GM18951 (cell line): Measurements from ENCODE around the gene CALHM4.

Experiments
- POLR2A ChIP-seq: IDR thresholded peaks from 4 replicates; pipeline ENCODE4 v1.6.1; 2011; ENCODE audit warnings: mild to moderate bottlenecking; ENCODE audit not compliant: insufficient read length, insufficient read depth; ENCODE audit errors: extremely low read depth
- in situ Hi-C: fragments of 300-500 bp; cut with MboI; formaldehyde crosslinking; loops from one replicate; pipeline ENCODE4 v1.12.0; 2022; ENCODE audit warnings: low sequenced_read_pairs, mixed read lengths, inconsistent platforms; ENCODE audit not compliant: unreplicated experiment

Gene CALHM4

DNA sequence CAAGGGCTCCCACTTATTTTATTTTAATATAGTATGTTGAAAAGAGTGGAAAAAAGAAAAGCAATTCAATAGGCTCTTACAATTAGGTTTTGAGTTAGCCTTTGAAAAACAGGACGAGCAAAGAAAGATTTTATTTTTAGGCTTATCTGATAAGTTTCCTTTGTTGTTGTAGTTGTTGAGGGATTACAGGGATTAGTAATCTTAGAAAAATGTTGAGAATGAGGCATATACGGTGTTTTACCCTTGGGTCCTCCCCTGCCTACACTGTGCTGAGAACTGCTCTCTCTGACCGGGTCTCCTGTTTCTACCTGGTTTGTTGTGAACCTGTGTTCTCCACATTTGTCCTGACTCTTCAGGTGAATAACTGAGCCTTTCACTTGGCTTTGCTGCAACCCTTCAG is 24.8 kb upstream of the CALHM4 start:
- in situ Hi-C loops, result no loop called here
- no peak for TF ChIP-seq POLR2A

DNA sequence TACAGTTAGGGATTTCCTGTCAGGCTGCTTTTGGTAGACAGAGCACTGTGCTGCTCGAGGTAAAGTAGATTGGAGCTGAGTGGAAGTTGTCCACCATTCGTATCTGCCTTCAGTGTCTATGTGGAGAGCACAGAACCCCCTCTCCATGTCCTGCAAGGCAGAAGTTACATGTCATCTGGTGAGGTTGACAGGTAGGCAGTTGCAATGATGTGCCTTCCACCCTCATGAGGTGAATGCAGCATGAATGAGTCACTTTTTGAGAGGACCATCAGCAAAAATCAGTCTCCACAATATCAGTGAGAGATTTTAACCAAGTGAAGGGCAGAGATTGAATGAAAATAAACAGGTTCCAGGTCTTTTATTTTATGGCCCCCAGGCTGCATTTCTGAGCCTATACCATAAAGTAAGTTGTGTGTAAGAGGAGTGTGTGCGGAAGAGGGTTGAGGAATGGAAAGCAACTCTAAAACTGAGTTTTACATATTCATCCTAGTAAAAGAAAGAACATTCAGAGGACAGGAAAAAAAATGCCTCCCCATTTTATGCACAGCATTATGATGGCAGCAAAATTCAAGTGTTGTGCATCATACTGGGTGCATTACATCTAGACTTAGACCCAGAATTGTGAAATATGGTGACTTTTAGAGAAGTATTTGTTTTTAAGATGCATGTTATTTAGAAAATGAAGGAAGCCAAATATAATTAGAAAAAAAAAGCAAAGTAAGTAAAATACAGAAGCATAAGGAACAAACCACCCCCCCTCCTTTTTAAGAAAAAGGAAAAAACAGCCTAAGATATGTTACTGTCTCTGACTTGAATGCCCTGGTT is 23.9 kb upstream of the CALHM4 start:
- in situ Hi-C loops, result loop anchor here (10.0 kb wide), 1 partner anchor 235 kb away; no protein-coding TSS in a partner anchor
- TF ChIP-seq POLR2A, result no peak

- in situ Hi-C loops, result loop anchor here (10.0 kb wide), 1 partner anchor 236 kb away; no protein-coding TSS in a partner anchor
- no peak for TF ChIP-seq POLR2A
Measured at GRCh38 chr6:116530436-116530835, 23.1 kb upstream of the CALHM4 start.

- in situ Hi-C loops, result loop anchor here (10.0 kb wide), 1 partner anchor 237 kb away; no protein-coding TSS in a partner anchor
- no peak for TF ChIP-seq POLR2A
Measured at GRCh38 chr6:116531675-116532570, 21.6 kb upstream of the CALHM4 start.

- in situ Hi-C loops, result loop anchor here (10.0 kb wide), 1 partner anchor 239 kb away; no protein-coding TSS in a partner anchor
- TF ChIP-seq POLR2A, result no peak
Measured at GRCh38 chr6:116533233-116533957, 20.2 kb upstream of the CALHM4 start.

DNA sequence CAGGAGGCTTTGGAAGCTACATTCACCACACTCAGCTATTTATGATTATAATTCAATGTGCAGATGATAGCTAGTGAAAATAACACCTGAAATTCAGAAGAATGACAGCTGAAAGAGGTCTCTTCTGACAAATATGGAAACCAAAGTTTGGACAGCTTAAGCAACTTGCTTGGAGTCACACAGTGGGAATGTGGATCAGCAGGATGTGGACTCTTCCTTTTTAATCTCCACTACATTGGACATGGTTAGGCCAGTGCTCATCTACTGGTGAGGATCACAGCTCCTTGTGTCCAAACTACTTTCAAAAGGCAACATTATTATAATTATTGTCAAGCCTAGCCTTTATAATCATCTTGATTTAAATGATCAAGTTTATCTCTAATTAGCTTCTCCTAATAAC is 18.4 kb upstream of the CALHM4 start:
- in situ Hi-C loops, result loop anchor here (10.0 kb wide), 1 partner anchor 240 kb away; no protein-coding TSS in a partner anchor
- TF ChIP-seq POLR2A, result no peak

- no peak for TF ChIP-seq POLR2A
- in situ Hi-C loops, result loop anchor here (10.0 kb wide), 1 partner anchor 241 kb away; no protein-coding TSS in a partner anchor
Measured at GRCh38 chr6:116536216-116536621, 17.3 kb upstream of the CALHM4 start.

DNA sequence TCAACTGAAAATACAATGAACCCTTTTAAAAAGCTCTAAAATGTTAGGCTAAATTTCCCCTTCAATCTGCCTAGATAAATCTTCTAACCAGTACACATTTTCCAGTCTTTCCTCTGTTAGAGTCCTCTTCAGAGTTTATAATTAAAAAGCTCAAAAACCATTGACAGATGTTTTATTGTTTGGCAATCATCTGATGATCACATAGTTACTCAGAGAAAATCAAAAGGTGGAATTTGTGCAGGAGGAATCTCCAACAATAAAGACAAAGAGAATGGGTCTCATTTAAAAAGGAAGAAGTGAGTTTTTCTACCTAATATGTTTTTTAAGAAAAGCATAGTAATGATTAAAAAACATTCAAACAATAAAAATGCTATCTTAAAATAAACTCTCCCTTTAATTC is 11.1 kb upstream of the CALHM4 start:
- TF ChIP-seq POLR2A, result no peak
- in situ Hi-C loops, result no loop called here

- in situ Hi-C loops, result no loop called here
- TF ChIP-seq POLR2A, result no peak
Measured at GRCh38 chr6:116543149-116543548, 10.4 kb upstream of the CALHM4 start.

DNA sequence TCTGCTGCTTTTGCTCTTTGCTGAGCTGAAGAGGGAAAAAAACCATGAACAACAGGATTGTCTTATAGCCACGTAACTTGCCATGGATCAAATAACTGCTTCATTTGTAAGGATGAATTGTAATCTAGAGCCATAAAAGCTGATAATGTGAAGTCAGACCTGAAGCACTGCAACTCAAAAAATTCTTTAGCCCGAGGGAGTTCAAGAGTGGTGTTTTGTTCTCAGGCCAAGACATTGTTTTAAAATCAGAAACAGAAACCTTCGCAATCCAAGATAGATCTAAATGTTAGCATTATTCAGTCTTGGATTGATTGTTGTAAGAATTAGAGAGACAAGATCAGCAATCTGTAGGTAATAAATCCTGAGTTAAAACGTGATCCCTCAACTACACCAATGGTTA is 7.9 kb upstream of the CALHM4 start, which contains the start of gene TRAPPC3L:
TSS of gene TRAPPC3L (minus strand) at position 34 of the 400 bp plus-strand sequence. CDS start 170 bp downstream, outside the sequence.
- in situ Hi-C loops, result no loop called here
- TF ChIP-seq POLR2A, result no peak

DNA sequence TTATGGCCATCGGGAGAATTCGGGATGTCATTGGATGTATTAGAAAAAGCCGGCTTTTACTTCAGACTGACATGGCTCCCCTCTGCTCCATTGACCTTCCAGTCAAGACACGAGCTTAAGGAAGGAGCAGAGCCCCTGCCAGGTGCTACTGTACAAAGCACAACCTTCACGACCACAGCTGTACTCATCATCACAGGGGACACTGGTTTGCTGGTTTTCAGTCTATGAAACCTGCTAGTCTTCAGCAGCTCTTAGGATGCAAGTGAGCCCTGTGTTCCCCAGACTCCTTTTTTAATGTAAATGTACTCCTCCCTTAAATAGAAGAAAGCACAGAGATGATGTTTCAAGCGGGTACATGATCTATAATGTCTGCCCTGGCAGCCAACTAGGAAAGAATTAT is 6.2 kb upstream of the CALHM4 start:
- TF ChIP-seq POLR2A, result no peak
- in situ Hi-C loops, result no loop called here

- TF ChIP-seq POLR2A, result no peak
- in situ Hi-C loops, result loop anchor here (25.0 kb wide), 1 partner anchor 538 kb away; no protein-coding TSS in a partner anchor
Measured at GRCh38 chr6:116550796-116551195, 2.8 kb upstream of the CALHM4 start.
